Stimulated activated CD4-positive, alpha-beta T cell treated with anti-CD3 and anti-CD28 coated beads, Interleukin-4, amount 100 ng/mL, for 1 hour (primary cell): ENCODE results near the gene COIL.
"Not testable (repeated sequence)": the region's sequence is repeated elsewhere in the genome, so short reads cannot be mapped to it uniquely, and the experiment has no call there.

Experiments
- DNase-seq: peaks from one replicate; pipeline ENCODE4 v3.0.0-alpha.2; 2020

COIL gene

GRCh38 chr17:56960596-56961538, at the start of gene COIL:
Gene COIL, minus strand, starts transcription at chr17:56961050. Its CDS starts 31 bp downstream, at chr17:56961019.
- peak; percentile 95 for DNase-seq

- DNase-seq = no peak
Measured at GRCh38 chr17:57010487-57010886, 49.6 kb upstream of the COIL start.

GRCh38 chr17:57009737-57010445, 49.0 kb upstream of the COIL start:
- peak; percentile 48 for DNase-seq

- no peak for DNase-seq
Measured at GRCh38 chr17:57008958-57009357, 48.1 kb upstream of the COIL start.

- DNase-seq = no peak
Measured at GRCh38 chr17:57006040-57006439, 45.2 kb upstream of the COIL start.

- no peak for DNase-seq
Measured at GRCh38 chr17:57004944-57005579, 44.2 kb upstream of the COIL start.

- DNase-seq = no peak
Measured at GRCh38 chr17:57002904-57003303, 42.1 kb upstream of the COIL start.

GRCh38 chr17:57001541-57001940, 40.7 kb upstream of the COIL start:
- no peak for DNase-seq

GRCh38 chr17:56997313-56997712, 36.5 kb upstream of the COIL start:
- DNase-seq = no peak

GRCh38 chr17:56995766-56996165, 34.9 kb upstream of the COIL start:
- no peak for DNase-seq

GRCh38 chr17:56994009-56994792, 33.4 kb upstream of the COIL start:
- DNase-seq = no peak

- DNase-seq = no peak
Measured at GRCh38 chr17:56992364-56992763, 31.5 kb upstream of the COIL start.

GRCh38 chr17:56988901-56989572, 28.2 kb upstream of the COIL start:
- DNase-seq = no peak

GRCh38 chr17:56987283-56987834, 26.5 kb upstream of the COIL start:
- DNase-seq = no peak

GRCh38 chr17:56985371-56986162, 24.7 kb upstream of the COIL start:
- DNase-seq = no peak

GRCh38 chr17:56983366-56983765, 22.5 kb upstream of the COIL start:
- no peak for DNase-seq

GRCh38 chr17:56982312-56982711, 21.5 kb upstream of the COIL start:
- no peak for DNase-seq

- DNase-seq = not testable (repeated sequence)
Measured at GRCh38 chr17:56980526-56980925, 19.7 kb upstream of the COIL start.

GRCh38 chr17:56979091-56979480, 18.2 kb upstream of the COIL start:
- no peak for DNase-seq

- DNase-seq = no peak
Measured at GRCh38 chr17:56978441-56979090, 17.7 kb upstream of the COIL start.
